PC-9 (cell line): Measurements from ENCODE around the gene PIGN.

Experiments
- CTCF ChIP-seq: fragments of 200-600 bp; sonication (generic); conservative IDR thresholded peaks from 2 replicates; pipeline ENCODE4 v1.6.1; 2017; ENCODE audit warnings: mixed run types, antibody characterized with exemption, mild to moderate bottlenecking, moderate library complexity
- EZH2 ChIP-seq: fragments of 200-600 bp; sonication (generic); IDR thresholded peaks from 2 replicates; pipeline ENCODE4 v1.8.0; 2017; ENCODE audit warnings: antibody characterized with exemption, low read depth

- TF ChIP-seq CTCF (no peak), EZH2 (no peak)
Observed at GRCh38 chr18:62214790-62215189, 27.9 kb upstream of the PIGN start.
